HepG2 (cell line): ENCODE results near the gene FBXO7. TPM values are rescaled to one million over a fixed set of nuclear protein-coding genes. Genes with fewer than 3 reads are reported as not detected.

ENCODE experiments used
- HNRNPLL ChIP-seq: fragments of 200-400 bp; formaldehyde crosslinking; IDR thresholded peaks from 2 replicates; pipeline ENCODE4 v1.6.1; 2017; ENCODE audit warnings: mild to moderate bottlenecking, low read depth, low read length; ENCODE audit not compliant: poor library complexity, severe bottlenecking
- JDP2 ChIP-seq: sonication (generic); formaldehyde crosslinking; IDR thresholded peaks from 2 replicates; pipeline ENCODE4 v1.8.1; 2022; ENCODE audit warnings: missing genetic modification reagents, borderline replicate concordance
- KLF13 ChIP-seq: sonication (generic); formaldehyde crosslinking; IDR thresholded peaks from 2 replicates; pipeline ENCODE4 v1.4.0; 2020; ENCODE audit warnings: mild to moderate bottlenecking, missing genetic modification reagents
- ONECUT2 ChIP-seq: sonication (generic); formaldehyde crosslinking; IDR thresholded peaks from 2 replicates; pipeline ENCODE4 v1.4.0; 2020; ENCODE audit warnings: missing genetic modification reagents
- PRMT3 ChIP-seq: sonication (generic); formaldehyde crosslinking; IDR thresholded peaks from 2 replicates; pipeline ENCODE4 v1.8.1; 2022; ENCODE audit warnings: low read depth, mild to moderate bottlenecking, moderate library complexity, missing genetic modification reagents, borderline replicate concordance
- RFX3 ChIP-seq: IDR thresholded peaks from 2 replicates; pipeline ENCODE4 v1.6.1; 2016; ENCODE audit warnings: missing biosample characterization, missing genetic modification reagents
- SNRNP70 ChIP-seq: fragments of 200-400 bp; formaldehyde crosslinking; IDR thresholded peaks from 2 replicates; pipeline ENCODE4 v1.6.1; 2017; ENCODE audit warnings: mild to moderate bottlenecking, low read depth, low read length, moderate library complexity
- SUZ12 ChIP-seq: fragments of 150-350 bp; IDR thresholded peaks from 2 replicates; pipeline ENCODE4 v1.6.1; 2014; ENCODE audit warnings: low read depth, low read length
- ZBTB1 ChIP-seq: sonication (generic); formaldehyde crosslinking; IDR thresholded peaks from 2 replicates; pipeline ENCODE4 v1.4.0; 2020; ENCODE audit warnings: missing genetic modification reagents, borderline replicate concordance
- ZNF3 ChIP-seq: IDR thresholded peaks from 2 replicates; pipeline ENCODE4 v1.7.0; 2017; ENCODE audit warnings: inconsistent platforms
- ZNF496 ChIP-seq: sonication (generic); formaldehyde crosslinking; IDR thresholded peaks from 2 replicates; pipeline ENCODE4 v1.8.1; 2023; ENCODE audit warnings: mild to moderate bottlenecking, moderate library complexity, missing genetic modification reagents; ENCODE audit not compliant: insufficient replicate concordance
- polyA plus RNA-seq, 8 experiments: library from polyadenylated mRNA; depleted of rRNA in 3 of 8; stranded (reverse) in 7 of 8; unstranded in 1 of 8; fragments of >200 nt; fragmentation: Illumina TruSeq in 4 of 8; extraction: Trizol in 4 of 8; gene quantifications; 2 replicates each; pipeline versions ENCODE4 v1.2.1 to v1.2.3, GENCODE V29; 2011 to 2016; ENCODE audit warnings: low read depth in 4 of 8, missing spikeins in 1 of 8, mixed read lengths in 1 of 8; ENCODE audit not compliant: insufficient read depth in 1 of 8
- total RNA-seq, 5 experiments: library from RNA; depleted of rRNA; stranded (reverse); fragments of >200 nt; fragmentation: Illumina TruSeq; extraction: Trizol; gene quantifications; 2 replicates each; pipeline ENCODE4 v1.2.3, GENCODE V29; 2016; ENCODE audit warnings: low read depth in 1 of 5
- TF ChIP-seq, protein P1 (sequence below): sonication (generic); formaldehyde crosslinking; IDR thresholded peaks from 2 replicates; pipeline ENCODE4 v1.4.0; 2020; ENCODE audit warnings: missing genetic modification reagents
- TF ChIP-seq, protein P2 (sequence below): sonication (generic); formaldehyde crosslinking; conservative IDR thresholded peaks from 2 replicates; pipeline ENCODE4 v1.4.0; 2020; ENCODE audit warnings: missing genetic modification reagents
- TF ChIP-seq, protein P3 (sequence below): sonication (generic); formaldehyde crosslinking; IDR thresholded peaks from 2 replicates; pipeline ENCODE4 v1.8.0; 2023; ENCODE audit warnings: mild to moderate bottlenecking, missing genetic modification reagents
- TF ChIP-seq, protein P4 (sequence below): sonication (generic); formaldehyde crosslinking; IDR thresholded peaks from 2 replicates; pipeline ENCODE4 v1.8.1; 2023; ENCODE audit warnings: mild to moderate bottlenecking, missing genetic modification reagents
- TF ChIP-seq, protein P5 (sequence below): sonication (generic); formaldehyde crosslinking; IDR thresholded peaks from 2 replicates; pipeline ENCODE4; 2020; ENCODE audit warnings: missing genetic modification reagents, mild to moderate bottlenecking, borderline replicate concordance

The FBXO7 gene
- total and polyA plus RNA-seq, 2 of the 13 experiments (the other 11 are each of a cell fraction or from before 2014, with no cell fraction given) = 105 to 172 TPM

DNA sequence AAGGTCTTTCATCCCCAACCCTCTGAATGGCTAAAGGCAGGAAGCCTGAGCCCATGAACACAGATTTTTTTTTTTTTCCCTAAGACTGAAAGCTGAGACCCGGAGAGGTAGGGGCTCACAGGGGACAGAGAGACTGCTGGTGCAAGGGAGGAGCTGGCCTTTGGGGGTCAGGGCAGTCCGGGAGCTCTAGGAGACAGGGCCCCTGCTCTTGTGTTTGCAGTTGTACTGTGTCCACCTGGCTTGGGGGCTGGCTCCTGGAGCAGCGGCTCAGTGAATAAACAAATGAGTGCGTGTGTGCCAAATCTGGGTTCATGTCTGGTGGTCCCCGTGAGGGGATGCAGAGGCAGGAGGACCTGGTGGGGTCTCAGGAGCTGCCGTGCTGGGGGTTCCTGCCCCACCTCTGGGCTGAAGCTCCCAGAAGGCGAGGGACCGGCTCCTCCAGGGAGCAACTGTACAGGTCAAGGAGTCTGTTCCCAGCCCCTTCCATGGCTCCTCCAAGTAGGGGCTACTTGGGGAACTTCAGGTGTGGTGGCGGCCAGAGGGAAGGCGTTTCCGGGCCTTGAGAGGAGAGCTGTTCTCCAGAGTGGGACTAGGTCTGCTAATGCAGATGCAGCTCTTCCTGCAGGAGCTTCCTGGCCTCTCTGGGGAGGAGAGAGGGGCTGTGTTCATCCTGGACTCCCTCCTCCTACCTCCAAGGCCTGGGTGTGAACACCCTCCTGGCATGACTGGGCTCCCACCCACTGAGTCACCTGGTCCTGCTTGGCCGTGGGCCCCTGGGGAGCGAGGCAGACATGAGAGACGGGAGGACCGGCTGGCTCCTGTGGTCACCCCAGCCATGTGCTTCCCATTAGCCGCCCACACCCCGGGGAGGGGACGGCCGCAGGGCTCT is 57.6 kb downstream of the FBXO7 start (continued):
- TF ChIP-seq, protein P1, sequence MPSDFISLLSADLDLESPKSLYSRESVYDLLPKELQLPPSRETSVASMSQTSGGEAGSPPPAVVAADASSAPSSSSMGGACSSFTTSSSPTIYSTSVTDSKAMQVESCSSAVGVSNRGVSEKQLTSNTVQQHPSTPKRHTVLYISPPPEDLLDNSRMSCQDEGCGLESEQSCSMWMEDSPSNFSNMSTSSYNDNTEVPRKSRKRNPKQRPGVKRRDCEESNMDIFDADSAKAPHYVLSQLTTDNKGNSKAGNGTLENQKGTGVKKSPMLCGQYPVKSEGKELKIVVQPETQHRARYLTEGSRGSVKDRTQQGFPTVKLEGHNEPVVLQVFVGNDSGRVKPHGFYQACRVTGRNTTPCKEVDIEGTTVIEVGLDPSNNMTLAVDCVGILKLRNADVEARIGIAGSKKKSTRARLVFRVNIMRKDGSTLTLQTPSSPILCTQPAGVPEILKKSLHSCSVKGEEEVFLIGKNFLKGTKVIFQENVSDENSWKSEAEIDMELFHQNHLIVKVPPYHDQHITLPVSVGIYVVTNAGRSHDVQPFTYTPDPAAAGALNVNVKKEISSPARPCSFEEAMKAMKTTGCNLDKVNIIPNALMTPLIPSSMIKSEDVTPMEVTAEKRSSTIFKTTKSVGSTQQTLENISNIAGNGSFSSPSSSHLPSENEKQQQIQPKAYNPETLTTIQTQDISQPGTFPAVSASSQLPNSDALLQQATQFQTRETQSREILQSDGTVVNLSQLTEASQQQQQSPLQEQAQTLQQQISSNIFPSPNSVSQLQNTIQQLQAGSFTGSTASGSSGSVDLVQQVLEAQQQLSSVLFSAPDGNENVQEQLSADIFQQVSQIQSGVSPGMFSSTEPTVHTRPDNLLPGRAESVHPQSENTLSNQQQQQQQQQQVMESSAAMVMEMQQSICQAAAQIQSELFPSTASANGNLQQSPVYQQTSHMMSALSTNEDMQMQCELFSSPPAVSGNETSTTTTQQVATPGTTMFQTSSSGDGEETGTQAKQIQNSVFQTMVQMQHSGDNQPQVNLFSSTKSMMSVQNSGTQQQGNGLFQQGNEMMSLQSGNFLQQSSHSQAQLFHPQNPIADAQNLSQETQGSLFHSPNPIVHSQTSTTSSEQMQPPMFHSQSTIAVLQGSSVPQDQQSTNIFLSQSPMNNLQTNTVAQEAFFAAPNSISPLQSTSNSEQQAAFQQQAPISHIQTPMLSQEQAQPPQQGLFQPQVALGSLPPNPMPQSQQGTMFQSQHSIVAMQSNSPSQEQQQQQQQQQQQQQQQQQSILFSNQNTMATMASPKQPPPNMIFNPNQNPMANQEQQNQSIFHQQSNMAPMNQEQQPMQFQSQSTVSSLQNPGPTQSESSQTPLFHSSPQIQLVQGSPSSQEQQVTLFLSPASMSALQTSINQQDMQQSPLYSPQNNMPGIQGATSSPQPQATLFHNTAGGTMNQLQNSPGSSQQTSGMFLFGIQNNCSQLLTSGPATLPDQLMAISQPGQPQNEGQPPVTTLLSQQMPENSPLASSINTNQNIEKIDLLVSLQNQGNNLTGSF (CRISPR knock-in tag) = 0 out of 2 replicates have a peak, but pooled peaks have one; percentile 75
- TF ChIP-seq JDP2 (CRISPR knock-in tag) (no peak), SNRNP70 (no peak), ZNF3 (CRISPR knock-in tag) (no peak), KLF13 (CRISPR knock-in tag) (0 out of 2 replicates have a peak, but pooled peaks have one; percentile 18), PRMT3 (CRISPR knock-in tag) (peak; percentile 88; the same call in 1 of the 2 replicates), SUZ12 (no peak), ONECUT2 (no peak), ZNF496 (CRISPR knock-in tag) (no peak), RFX3 (no peak), HNRNPLL (peak; percentile 27), ZBTB1 (peak; percentile 55)
- TF ChIP-seq, protein P2, sequence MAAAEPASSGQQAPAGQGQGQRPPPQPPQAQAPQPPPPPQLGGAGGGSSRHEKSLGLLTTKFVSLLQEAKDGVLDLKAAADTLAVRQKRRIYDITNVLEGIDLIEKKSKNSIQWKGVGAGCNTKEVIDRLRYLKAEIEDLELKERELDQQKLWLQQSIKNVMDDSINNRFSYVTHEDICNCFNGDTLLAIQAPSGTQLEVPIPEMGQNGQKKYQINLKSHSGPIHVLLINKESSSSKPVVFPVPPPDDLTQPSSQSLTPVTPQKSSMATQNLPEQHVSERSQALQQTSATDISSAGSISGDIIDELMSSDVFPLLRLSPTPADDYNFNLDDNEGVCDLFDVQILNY (CRISPR knock-in tag) = no peak
- TF ChIP-seq, protein P3, sequence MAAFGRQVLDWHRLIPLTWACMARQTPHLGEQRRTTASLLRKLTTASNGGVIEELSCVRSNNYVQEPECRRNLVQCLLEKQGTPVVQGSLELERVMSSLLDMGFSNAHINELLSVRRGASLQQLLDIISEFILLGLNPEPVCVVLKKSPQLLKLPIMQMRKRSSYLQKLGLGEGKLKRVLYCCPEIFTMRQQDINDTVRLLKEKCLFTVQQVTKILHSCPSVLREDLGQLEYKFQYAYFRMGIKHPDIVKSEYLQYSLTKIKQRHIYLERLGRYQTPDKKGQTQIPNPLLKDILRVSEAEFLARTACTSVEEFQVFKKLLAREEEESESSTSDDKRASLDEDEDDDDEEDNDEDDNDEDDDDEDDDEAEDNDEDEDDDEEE = peak; percentile 76; the same call in 1 of the 2 replicates
- TF ChIP-seq, protein P4, sequence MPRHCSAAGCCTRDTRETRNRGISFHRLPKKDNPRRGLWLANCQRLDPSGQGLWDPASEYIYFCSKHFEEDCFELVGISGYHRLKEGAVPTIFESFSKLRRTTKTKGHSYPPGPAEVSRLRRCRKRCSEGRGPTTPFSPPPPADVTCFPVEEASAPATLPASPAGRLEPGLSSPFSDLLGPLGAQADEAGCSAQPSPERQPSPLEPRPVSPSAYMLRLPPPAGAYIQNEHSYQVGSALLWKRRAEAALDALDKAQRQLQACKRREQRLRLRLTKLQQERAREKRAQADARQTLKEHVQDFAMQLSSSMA (CRISPR knock-in tag) = peak; percentile 66; the same call in 1 of the 2 replicates
- TF ChIP-seq, protein P5, sequence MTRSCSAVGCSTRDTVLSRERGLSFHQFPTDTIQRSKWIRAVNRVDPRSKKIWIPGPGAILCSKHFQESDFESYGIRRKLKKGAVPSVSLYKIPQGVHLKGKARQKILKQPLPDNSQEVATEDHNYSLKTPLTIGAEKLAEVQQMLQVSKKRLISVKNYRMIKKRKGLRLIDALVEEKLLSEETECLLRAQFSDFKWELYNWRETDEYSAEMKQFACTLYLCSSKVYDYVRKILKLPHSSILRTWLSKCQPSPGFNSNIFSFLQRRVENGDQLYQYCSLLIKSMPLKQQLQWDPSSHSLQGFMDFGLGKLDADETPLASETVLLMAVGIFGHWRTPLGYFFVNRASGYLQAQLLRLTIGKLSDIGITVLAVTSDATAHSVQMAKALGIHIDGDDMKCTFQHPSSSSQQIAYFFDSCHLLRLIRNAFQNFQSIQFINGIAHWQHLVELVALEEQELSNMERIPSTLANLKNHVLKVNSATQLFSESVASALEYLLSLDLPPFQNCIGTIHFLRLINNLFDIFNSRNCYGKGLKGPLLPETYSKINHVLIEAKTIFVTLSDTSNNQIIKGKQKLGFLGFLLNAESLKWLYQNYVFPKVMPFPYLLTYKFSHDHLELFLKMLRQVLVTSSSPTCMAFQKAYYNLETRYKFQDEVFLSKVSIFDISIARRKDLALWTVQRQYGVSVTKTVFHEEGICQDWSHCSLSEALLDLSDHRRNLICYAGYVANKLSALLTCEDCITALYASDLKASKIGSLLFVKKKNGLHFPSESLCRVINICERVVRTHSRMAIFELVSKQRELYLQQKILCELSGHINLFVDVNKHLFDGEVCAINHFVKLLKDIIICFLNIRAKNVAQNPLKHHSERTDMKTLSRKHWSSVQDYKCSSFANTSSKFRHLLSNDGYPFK (CRISPR knock-in tag) = peak; percentile 55; the same call in 1 of the 2 replicates
